Fibroblast of skin of scalp (primary cell): ENCODE results near the gene PIEZO1.
A peak's percentile ranks its signal among the peaks of the same experiment; 100 is the strongest.

Experiments
- DNase-seq: peaks from one replicate; pipeline ENCODE4 v3.0.0-alpha.2; 2013

The PIEZO1 gene

GRCh38 chr16:88733630-88734360, 51.2 kb downstream of the PIEZO1 start:
- no peak for DNase-seq

DNA sequence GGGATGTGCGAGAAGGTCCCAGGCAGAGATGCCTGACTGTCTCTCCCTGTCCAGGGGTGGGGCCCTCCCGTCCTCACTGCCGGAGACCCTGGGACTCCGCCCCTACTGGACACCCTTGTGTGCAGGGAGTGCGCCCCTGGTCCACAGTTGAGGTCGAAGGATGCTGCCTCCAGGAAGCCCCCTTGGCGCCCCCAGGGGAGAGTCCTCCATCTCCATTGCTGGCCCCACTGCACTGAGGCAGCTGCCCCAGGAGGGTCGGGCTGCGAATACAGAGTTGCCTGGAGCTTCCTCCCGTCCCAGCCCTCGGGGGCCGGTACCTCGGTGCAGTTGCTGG, 52.1 kb downstream of the PIEZO1 start:
- DNase-seq = no peak

DNA sequence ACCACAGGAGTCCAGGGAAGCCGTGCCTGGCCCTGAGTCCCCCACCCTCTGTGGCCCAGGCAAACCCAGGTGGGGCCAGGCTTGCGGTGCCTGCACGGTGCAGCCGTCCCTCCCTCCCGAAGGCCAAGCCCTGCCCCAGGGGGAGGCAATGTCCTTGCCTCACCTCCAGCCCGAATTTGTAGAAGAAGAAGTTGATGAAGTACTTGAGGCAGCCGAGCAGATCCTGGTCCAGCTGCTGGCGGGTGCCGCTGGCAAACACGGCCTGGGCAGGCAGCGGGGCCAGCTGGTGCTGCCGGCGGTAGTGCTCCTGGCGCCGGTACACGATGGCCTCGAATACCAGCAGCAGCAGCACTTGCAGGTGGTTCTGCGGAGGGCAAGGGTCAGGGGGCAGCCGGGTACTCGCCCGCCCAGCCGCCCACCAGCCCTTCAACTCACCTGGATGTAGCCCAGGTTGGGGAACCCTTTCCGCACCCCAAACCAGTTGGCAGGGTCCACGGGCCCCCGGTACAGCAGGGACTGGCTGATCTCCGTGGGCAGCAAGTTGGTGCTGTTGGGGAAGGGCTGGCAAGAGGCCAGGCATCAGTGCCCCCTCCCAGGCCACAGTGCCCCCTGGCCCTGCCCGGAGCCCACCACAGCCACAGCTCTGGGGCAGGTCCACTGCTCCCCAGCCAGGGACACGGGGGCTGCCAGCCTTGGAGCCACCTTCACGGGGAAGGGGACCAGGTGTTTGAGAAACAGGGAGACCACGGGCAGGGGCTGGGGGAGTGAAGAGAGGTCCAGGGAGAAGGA, 52.7 kb downstream of the PIEZO1 start:
- DNase-seq = no peak

GRCh38 chr16:88731699-88732098, 53.3 kb downstream of the PIEZO1 start:
- no peak for DNase-seq

DNA sequence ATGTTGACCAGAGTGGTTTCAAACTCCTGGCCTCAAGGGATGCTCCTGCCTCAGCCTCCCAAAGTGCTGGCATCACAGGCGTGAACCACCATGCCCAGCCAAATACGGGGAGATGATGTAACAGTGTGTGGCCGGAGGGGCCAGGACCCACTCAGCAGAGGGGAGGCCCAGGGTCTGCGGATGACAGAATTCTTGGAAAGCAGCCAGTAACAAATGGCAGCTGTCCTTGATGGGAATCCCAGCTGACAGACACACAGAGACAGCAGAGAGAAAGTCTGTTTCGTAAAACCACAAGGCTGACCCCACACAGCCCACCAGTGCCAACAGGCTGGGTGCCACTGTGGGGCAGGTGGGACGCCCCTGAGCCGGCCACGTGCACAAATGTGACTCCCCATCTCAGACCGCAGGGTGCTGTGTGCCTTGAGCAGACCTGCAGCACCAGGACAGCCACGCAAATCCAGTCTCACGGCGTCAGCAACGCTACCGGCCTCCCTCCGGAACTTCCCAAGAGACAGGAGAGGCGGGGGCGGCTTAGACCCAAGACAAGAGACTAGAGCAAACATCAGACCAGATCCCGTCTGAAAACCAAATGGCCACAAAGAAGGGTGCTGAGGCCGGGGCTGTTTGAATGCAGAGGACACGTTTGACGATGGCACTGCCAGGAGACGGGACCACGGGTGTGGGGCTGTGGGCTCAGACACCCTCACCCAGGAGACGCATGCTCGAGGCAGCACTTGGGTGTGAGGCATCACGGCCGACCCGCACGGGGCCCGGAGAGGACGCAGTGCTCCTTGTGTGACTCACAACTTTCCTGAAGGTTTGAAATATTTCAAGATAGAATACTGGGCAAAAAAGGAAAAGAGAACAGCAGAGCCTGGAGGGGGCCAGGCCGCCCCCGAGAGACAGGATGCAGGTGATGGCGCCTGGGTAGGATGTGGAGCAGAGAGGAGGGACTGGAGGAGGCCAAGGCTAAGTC, 54.1 kb downstream of the PIEZO1 start:
- no peak for DNase-seq

DNA sequence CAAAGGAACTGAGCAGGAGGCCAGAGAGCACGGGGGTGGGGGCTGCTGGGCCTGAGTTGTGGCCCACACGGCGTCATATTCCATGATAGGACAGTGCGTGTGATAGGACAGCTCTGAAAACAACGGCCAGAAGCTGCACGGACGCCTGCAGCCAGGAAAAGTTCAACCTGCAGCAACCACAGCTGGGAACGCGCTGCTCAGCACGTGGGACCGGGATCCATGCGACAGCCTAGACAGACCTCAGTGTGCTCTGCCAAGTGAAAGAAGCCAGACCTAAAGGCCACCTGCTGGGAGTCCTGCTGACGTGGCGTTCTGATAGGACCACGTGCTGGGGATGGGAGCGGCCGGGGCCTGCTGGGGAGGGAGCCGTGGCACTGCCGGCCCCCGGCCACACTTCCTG, 57.1 kb downstream of the PIEZO1 start:
- peak; percentile 68 for DNase-seq

- DNase-seq = no peak
These were observed 58.0 kb downstream of the PIEZO1 start for GRCh38 chr16:88726981-88727380.

- DNase-seq = no peak
These were observed 58.6 kb downstream of the PIEZO1 start for GRCh38 chr16:88726408-88726749.

- no peak for DNase-seq
These were observed 59.2 kb downstream of the PIEZO1 start for GRCh38 chr16:88725609-88726407.

DNA sequence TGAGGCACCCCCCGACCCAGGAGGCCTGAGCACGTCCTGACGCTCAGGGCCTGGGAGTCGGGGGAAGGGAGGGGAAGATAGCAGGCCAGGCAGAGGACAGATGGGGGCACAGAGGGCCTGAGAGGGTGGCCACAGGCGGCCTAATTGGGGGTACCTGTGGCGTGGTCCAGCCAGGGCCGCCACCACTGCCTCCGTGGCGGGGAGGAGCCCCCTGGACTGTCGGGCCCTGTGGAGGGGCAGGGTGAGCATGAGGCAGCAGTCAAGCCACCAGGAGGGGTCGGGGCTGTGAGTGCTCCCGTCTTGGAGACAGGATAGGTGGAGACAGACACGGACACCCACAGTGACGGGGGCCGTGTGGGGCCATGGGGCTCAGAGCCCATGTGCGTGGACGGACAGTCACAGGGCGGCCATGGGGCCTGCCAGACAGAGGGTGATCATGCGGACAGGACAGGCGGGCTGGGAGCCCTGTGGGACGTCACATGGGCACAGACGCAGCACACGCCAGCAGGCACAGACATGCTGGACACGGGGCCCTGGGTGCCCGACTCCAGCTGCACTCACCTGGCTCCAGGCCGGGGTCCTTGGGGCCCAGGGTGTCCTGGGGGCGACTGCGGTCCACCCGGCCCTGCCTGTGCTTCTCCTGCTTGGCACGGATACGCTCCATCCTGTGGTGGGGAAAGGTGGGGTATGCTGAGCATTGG, 60.0 kb downstream of the PIEZO1 start:
- DNase-seq = no peak

DNA sequence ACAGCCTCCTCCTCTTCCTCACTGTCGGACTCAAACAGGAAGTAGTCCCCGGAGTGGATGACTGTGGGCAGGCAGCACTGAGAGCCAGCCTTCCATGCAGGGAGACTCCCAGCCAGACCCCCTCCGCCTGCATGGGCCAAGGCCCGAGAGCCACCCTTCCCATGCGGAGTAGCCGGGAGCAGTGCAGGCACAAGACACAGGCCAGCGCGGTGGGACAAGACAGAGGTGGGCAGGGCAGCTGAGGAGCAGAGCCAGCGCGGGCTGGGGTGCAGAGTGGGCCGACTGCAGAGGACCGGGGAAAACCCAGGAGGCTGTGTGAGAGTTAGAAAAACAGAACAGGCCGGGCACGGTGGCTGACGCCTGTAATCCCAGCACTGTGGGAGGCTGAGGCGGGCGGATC, 61.1 kb downstream of the PIEZO1 start:
- DNase-seq = no peak

- DNase-seq = no peak
These were observed 61.5 kb downstream of the PIEZO1 start for GRCh38 chr16:88723507-88723887.

DNA sequence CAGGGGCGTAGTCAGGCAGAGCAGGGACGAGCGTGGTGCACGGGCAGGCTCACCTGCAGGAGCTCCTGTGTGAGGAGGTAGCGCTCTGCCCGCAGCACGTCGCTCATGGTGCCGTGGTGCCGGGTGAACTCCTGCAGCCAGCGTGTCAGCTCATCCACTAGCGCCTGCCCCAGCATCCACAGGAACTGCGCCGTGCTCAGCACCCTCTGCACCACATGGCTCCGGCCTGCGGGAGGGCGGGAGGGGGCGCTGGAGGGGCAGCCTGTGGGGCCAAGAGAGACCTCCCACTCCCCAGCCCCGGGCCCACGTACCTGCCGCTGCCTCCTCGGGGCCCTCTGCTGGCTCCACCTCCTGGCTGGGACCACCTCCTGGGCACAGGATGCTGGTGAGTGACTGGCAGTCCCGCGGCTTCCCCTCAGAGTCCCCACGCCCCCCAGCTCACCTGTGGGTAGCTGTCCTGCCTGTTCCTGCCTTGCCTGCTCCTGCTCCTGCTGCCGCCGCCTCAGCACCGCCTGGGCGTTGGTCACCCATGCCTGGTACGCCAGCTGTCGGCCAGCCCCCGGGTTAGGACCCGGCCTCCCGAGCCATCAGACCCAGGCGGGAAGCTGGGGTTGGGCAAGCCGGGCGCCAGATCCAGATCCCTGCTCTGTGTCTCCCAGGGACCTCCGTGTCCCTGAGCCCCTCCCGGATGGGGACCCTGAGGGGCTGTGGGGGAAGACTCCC, 62.1 kb downstream of the PIEZO1 start:
- DNase-seq = no peak

GRCh38 chr16:88721815-88722755, 62.9 kb downstream of the PIEZO1 start:
- no peak for DNase-seq

- DNase-seq = no peak
These were observed 63.8 kb downstream of the PIEZO1 start for GRCh38 chr16:88721236-88721635.

- no peak for DNase-seq
These were observed 64.5 kb downstream of the PIEZO1 start for GRCh38 chr16:88720396-88720970.

- no peak for DNase-seq
These were observed 65.1 kb downstream of the PIEZO1 start for GRCh38 chr16:88719933-88720296.

- no peak for DNase-seq
These were observed 65.6 kb downstream of the PIEZO1 start for GRCh38 chr16:88719267-88719932.

- no peak for DNase-seq
These were observed 66.8 kb downstream of the PIEZO1 start for GRCh38 chr16:88718178-88718577.
